HEK293T (cell line): ENCODE data around the gene AGBL1.

Source experiments
- CTCF ChIA-PET: fragments of 350-600 bp; formaldehyde crosslinking; extraction: SDS; loops from one replicate; lab custom pipeline; 2021; ENCODE audit warnings: antibody characterized with exemption, inconsistent platforms; lab: Yijun Ruan, JAX
- POLR2A ChIA-PET: fragments of 350-600 bp; formaldehyde crosslinking; extraction: SDS; loops from one replicate; lab custom pipeline; 2020; ENCODE audit warnings: antibody characterized with exemption, inconsistent platforms; lab: Yijun Ruan, JAX
- DNase-seq: peaks from one replicate; pipeline ENCODE4 v3.0.0; 2012; ENCODE audit warnings: mixed read lengths; ENCODE audit errors: extremely low spot score
- ARNT ChIP-seq: fragments of 450-650 bp; IDR thresholded peaks from 2 replicates; pipeline ENCODE4 v1.6.1; 2017; ENCODE audit warnings: mild to moderate bottlenecking
- BHLHE40 ChIP-seq: fragments of 450-650 bp; IDR thresholded peaks from 2 replicates; pipeline ENCODE4 v1.6.1; 2016; ENCODE audit warnings: mild to moderate bottlenecking, moderate library complexity, borderline replicate concordance
- CTBP1 ChIP-seq: fragments of 450-650 bp; IDR thresholded peaks from 2 replicates; pipeline ENCODE4 v1.6.1; 2016; ENCODE audit warnings: borderline replicate concordance
- ELF4 ChIP-seq: fragments of 450-650 bp; IDR thresholded peaks from 2 replicates; pipeline ENCODE4 v1.6.1; 2017; ENCODE audit warnings: antibody characterized with exemption
- FOXA1 ChIP-seq: fragments of 450-650 bp; IDR thresholded peaks from 2 replicates; pipeline ENCODE4 v1.6.1; 2016; ENCODE audit warnings: mild to moderate bottlenecking
- FOXK2 ChIP-seq: fragments of 450-650 bp; IDR thresholded peaks from 2 replicates; pipeline ENCODE4 v1.6.1; 2016; ENCODE audit warnings: mild to moderate bottlenecking
- FOXM1 ChIP-seq: fragments of 450-650 bp; IDR thresholded peaks from 2 replicates; pipeline ENCODE4 v1.6.1; 2017; ENCODE audit warnings: mild to moderate bottlenecking, borderline replicate concordance
- HDGF ChIP-seq: fragments of 450-650 bp; IDR thresholded peaks from 2 replicates; pipeline ENCODE4 v1.6.1; 2017; ENCODE audit warnings: antibody characterized with exemption, borderline replicate concordance
- L3MBTL2 ChIP-seq: fragments of 450-650 bp; conservative IDR thresholded peaks from 2 replicates; pipeline ENCODE4 v1.6.1; 2016; ENCODE audit warnings: mild to moderate bottlenecking
- LEF1 ChIP-seq: fragments of 450-650 bp; IDR thresholded peaks from 2 replicates; pipeline ENCODE4 v1.6.1; 2017; ENCODE audit warnings: mild to moderate bottlenecking, borderline replicate concordance
- NFRKB ChIP-seq: fragments of 450-650 bp; IDR thresholded peaks from 2 replicates; pipeline ENCODE4 v1.6.1; 2016; ENCODE audit warnings: mild to moderate bottlenecking, moderate library complexity
- PKNOX1 ChIP-seq: fragments of 450-650 bp; IDR thresholded peaks from 2 replicates; pipeline ENCODE4 v1.6.1; 2016
- SP1 ChIP-seq: fragments of 450-650 bp; IDR thresholded peaks from 2 replicates; pipeline ENCODE4 v1.6.1; 2017
- SUZ12 ChIP-seq: fragments of 450-650 bp; IDR thresholded peaks from 2 replicates; pipeline ENCODE4 v1.6.1; 2016; ENCODE audit warnings: mild to moderate bottlenecking
- TARDBP ChIP-seq: fragments of 450-650 bp; IDR thresholded peaks from 2 replicates; pipeline ENCODE4 v1.6.1; 2016
- ZNF384 ChIP-seq: fragments of 450-650 bp; IDR thresholded peaks from 2 replicates; pipeline ENCODE4 v1.6.1; 2016

Gene AGBL1

GRCh38 chr15:86653344-86654197 lies 573.9 kb downstream of the AGBL1 start:
- ChIA-PET POLR2A (interaction anchor here (0.6 kb wide), 1 partner anchor 103 kb away, joined by 3 read pairs; no protein-coding TSS in a partner anchor), CTCF (interaction anchor here (0.6 kb wide), 3 partner anchors 11 to 799 kb away, joined by 3 to 6 read pairs (median 4); no protein-coding TSS in a partner anchor)
- no peak for DNase-seq
- TF ChIP-seq PKNOX1: no peak
- TF ChIP-seq NFRKB: no peak
- TF ChIP-seq LEF1: no peak
- no peak for TF ChIP-seq TARDBP
- TF ChIP-seq HDGF: no peak
- TF ChIP-seq L3MBTL2: no peak
- no peak for TF ChIP-seq BHLHE40
- TF ChIP-seq FOXK2: no peak
- no peak for TF ChIP-seq ZNF384
- TF ChIP-seq ARNT: no peak
- TF ChIP-seq CTBP1: no peak
- TF ChIP-seq SP1: no peak
- no peak for TF ChIP-seq FOXM1

GRCh38 chr15:86654501-86654900 lies 574.8 kb downstream of the AGBL1 start:
- ChIA-PET CTCF (no interaction called here), POLR2A (no interaction called here)
- no peak for DNase-seq
- TF ChIP-seq FOXK2 (no peak), SP1 (no peak), HDGF (no peak), ZNF384 (no peak), ELF4 (no peak), BHLHE40 (no peak), L3MBTL2 (no peak), CTBP1 (no peak)

- TF ChIP-seq HDGF (no peak), FOXM1 (no peak), CTBP1 (no peak)
Observed at GRCh38 chr15:86657305-86657704, 577.6 kb downstream of the AGBL1 start.

GRCh38 chr15:86659724-86660411 lies 580.2 kb downstream of the AGBL1 start:
- TF ChIP-seq LEF1 (no peak), NFRKB (no peak), HDGF (no peak), TARDBP (no peak), CTBP1 (no peak)
- ChIA-PET POLR2A (no interaction called here), CTCF (interaction anchor here (0.7 kb wide), 1 partner anchor 970 kb away, joined by 3 read pairs; no protein-coding TSS in a partner anchor)
- DNase-seq: no peak

More at GRCh38 chr15:86657305-86657704, 577.6 kb downstream of the AGBL1 start:
- POLR2A ChIA-PET: no interaction called here
- no peak for DNase-seq
- CTCF ChIA-PET: no interaction called here

- ChIA-PET CTCF (no interaction called here), POLR2A (no interaction called here)
- no peak for TF ChIP-seq SUZ12
- TF ChIP-seq LEF1: no peak
- no peak for TF ChIP-seq ELF4
- TF ChIP-seq SP1: no peak
- TF ChIP-seq TARDBP: no peak
- no peak for TF ChIP-seq FOXK2
- TF ChIP-seq CTBP1: no peak
- no peak for TF ChIP-seq L3MBTL2
- no peak for TF ChIP-seq NFRKB
- TF ChIP-seq ARNT: no peak
- TF ChIP-seq PKNOX1: no peak
- TF ChIP-seq BHLHE40: no peak
- no peak for TF ChIP-seq FOXM1
- DNase-seq: no peak
Observed at GRCh38 chr15:86661580-86661979, 581.9 kb downstream of the AGBL1 start.

GRCh38 chr15:86663304-86663703 lies 583.6 kb downstream of the AGBL1 start:
- POLR2A ChIA-PET: no interaction called here
- CTCF ChIA-PET: interaction anchor here (0.6 kb wide), 1 partner anchor 12 kb away, joined by 3 read pairs; no protein-coding TSS in a partner anchor
- TF ChIP-seq FOXK2: no peak
- no peak for TF ChIP-seq ZNF384
- no peak for TF ChIP-seq ELF4
- TF ChIP-seq PKNOX1: no peak
- no peak for TF ChIP-seq FOXA1
- TF ChIP-seq TARDBP: no peak
- TF ChIP-seq ARNT: no peak
- TF ChIP-seq SUZ12: no peak
- TF ChIP-seq SP1: no peak
- no peak for TF ChIP-seq L3MBTL2
- no peak for TF ChIP-seq FOXM1
- TF ChIP-seq BHLHE40: no peak
- TF ChIP-seq LEF1: no peak
- no peak for TF ChIP-seq HDGF
- TF ChIP-seq CTBP1: no peak
- no peak for TF ChIP-seq NFRKB
- DNase-seq: no peak
